ENCODE results near the gene LRRC8B. TPM values are rescaled to one million over a fixed set of nuclear protein-coding genes. Genes with fewer than 3 reads are reported as not detected.

Gene LRRC8B
- total RNA-seq, 3 donors from 2014 or later = 71.5 to 81.9 (median 73.0) TPM

- DNase-seq (peak; percentile 62), ATAC-seq (peak; percentile 44 to 49)
- no peaks in the 10 kb centered on the region for H3K36me3 Mint-ChIP-seq (ENCODE audit: insufficient read depth)
- H3K4me3 Mint-ChIP-seq = peak overlapping the region; percentile 85
- no peaks in the 10 kb centered on the region for H3K9me3 Mint-ChIP-seq
- H3K4me1 Mint-ChIP-seq (ENCODE audit: low read depth) = peaks cover 92% of the 10 kb centered on the region
- H3K27me3 Mint-ChIP-seq (ENCODE audit: low read depth) = no peaks in the 10 kb centered on the region
These were observed 83.8 kb downstream of the LRRC8B start for GRCh38 chr1:89608319-89608983.

- H3K27me3 Mint-ChIP-seq (ENCODE audit: low read depth) = no peaks in the 10 kb centered on the region
- H3K36me3 Mint-ChIP-seq (ENCODE audit: insufficient read depth) = no peaks in the 10 kb centered on the region
- DNase-seq (peak; percentile 53), ATAC-seq (peak; percentile 11)
- no peaks in the 10 kb centered on the region for H3K9me3 Mint-ChIP-seq
- H3K4me1 Mint-ChIP-seq (ENCODE audit: low read depth) = peaks cover 91% of the 10 kb centered on the region
- H3K4me3 Mint-ChIP-seq = peak overlapping the region; percentile 85
These were observed 84.5 kb downstream of the LRRC8B start for GRCh38 chr1:89608984-89609725.

GRCh38 chr1:89609781-89610456 lies 85.3 kb downstream of the LRRC8B start:
- peak overlapping the region; percentile 85 for H3K4me3 Mint-ChIP-seq
- DNase-seq (peak; percentile 20), ATAC-seq (peak in 1 of 2 donors; percentile 2)
- no peaks in the 10 kb centered on the region for H3K9me3 Mint-ChIP-seq
- peaks cover 7% of the 10 kb centered on the region for H3K36me3 Mint-ChIP-seq (ENCODE audit: insufficient read depth)
- peaks cover 91% of the 10 kb centered on the region for H3K4me1 Mint-ChIP-seq (ENCODE audit: low read depth)
- H3K27me3 Mint-ChIP-seq (ENCODE audit: low read depth) = no peaks in the 10 kb centered on the region

GRCh38 chr1:89610457-89611011 lies 85.9 kb downstream of the LRRC8B start:
- Mint-ChIP-seq H3K4me3 (peak overlapping the region; percentile 65), H3K27me3 (ENCODE audit: low read depth) (no peaks in the 10 kb centered on the region), H3K36me3 (ENCODE audit: insufficient read depth) (peaks cover 7% of the 10 kb centered on the region), H3K4me1 (ENCODE audit: low read depth) (peaks cover 86% of the 10 kb centered on the region), H3K9me3 (no peaks in the 10 kb centered on the region)
- DNase-seq (peak; percentile 22), ATAC-seq (peak; percentile 6 to 20)

- H3K9me3 Mint-ChIP-seq = no peaks in the 10 kb centered on the region
- H3K4me1 Mint-ChIP-seq (ENCODE audit: low read depth) = peaks cover 86% of the 10 kb centered on the region
- H3K4me3 Mint-ChIP-seq = peak overlapping the region; percentile 71
- ATAC-seq (peak; percentile 50 to 53), DNase-seq (no peak)
- peaks cover 11% of the 10 kb centered on the region for H3K36me3 Mint-ChIP-seq (ENCODE audit: insufficient read depth)
- H3K27me3 Mint-ChIP-seq (ENCODE audit: low read depth) = no peaks in the 10 kb centered on the region
These were observed 87.1 kb downstream of the LRRC8B start for GRCh38 chr1:89611721-89612120.

GRCh38 chr1:89613928-89614327 lies 89.3 kb downstream of the LRRC8B start:
- peaks cover 75% of the 10 kb centered on the region for H3K4me1 Mint-ChIP-seq (ENCODE audit: low read depth)

GRCh38 chr1:89615676-89616598 lies 91.3 kb downstream of the LRRC8B start:
- DNase-seq = no peak
- peaks cover 72% of the 10 kb centered on the region for H3K4me1 Mint-ChIP-seq (ENCODE audit: low read depth)
- peaks cover 34% of the 10 kb centered on the region for H3K36me3 Mint-ChIP-seq (ENCODE audit: insufficient read depth)

More at GRCh38 chr1:89613928-89614327, 89.3 kb downstream of the LRRC8B start:
- no peak for DNase-seq
- H3K27me3 Mint-ChIP-seq (ENCODE audit: low read depth) = no peaks in the 10 kb centered on the region
- peaks cover 31% of the 10 kb centered on the region for H3K36me3 Mint-ChIP-seq (ENCODE audit: insufficient read depth)
- ATAC-seq = no peak
- H3K9me3 Mint-ChIP-seq = peaks cover 15% of the 10 kb centered on the region
- peak overlapping the region; percentile 21 for H3K4me3 Mint-ChIP-seq

GRCh38 chr1:89616844-89617627 lies 92.4 kb downstream of the LRRC8B start:
- no peak for DNase-seq
- Mint-ChIP-seq H3K36me3 (ENCODE audit: insufficient read depth) (peaks cover 41% of the 10 kb centered on the region), H3K27me3 (ENCODE audit: low read depth) (no peaks in the 10 kb centered on the region), H3K9me3 (peaks cover 15% of the 10 kb centered on the region), H3K4me3 (no peak overlapping the region), H3K4me1 (ENCODE audit: low read depth) (peaks cover 69% of the 10 kb centered on the region)
- no peak for ATAC-seq

More at GRCh38 chr1:89615676-89616598, 91.3 kb downstream of the LRRC8B start:
- no peak for ATAC-seq
- Mint-ChIP-seq H3K27me3 (ENCODE audit: low read depth) (no peaks in the 10 kb centered on the region), H3K9me3 (peaks cover 15% of the 10 kb centered on the region), H3K4me3 (no peak overlapping the region)

- Mint-ChIP-seq H3K36me3 (ENCODE audit: insufficient read depth) (peaks cover 40% of the 10 kb centered on the region), H3K4me3 (peak overlapping the region; percentile 42), H3K27me3 (ENCODE audit: low read depth) (no peaks in the 10 kb centered on the region), H3K9me3 (peaks cover 15% of the 10 kb centered on the region), H3K4me1 (ENCODE audit: low read depth) (peaks cover 57% of the 10 kb centered on the region)
- DNase-seq (no peak), ATAC-seq (peak; percentile 62 to 72)
These were observed 96.0 kb downstream of the LRRC8B start for GRCh38 chr1:89620664-89621063.

- Mint-ChIP-seq H3K4me1 (ENCODE audit: low read depth) (peaks cover 59% of the 10 kb centered on the region), H3K9me3 (peaks cover 6% of the 10 kb centered on the region), H3K36me3 (ENCODE audit: insufficient read depth) (peaks cover 26% of the 10 kb centered on the region), H3K27me3 (ENCODE audit: low read depth) (no peaks in the 10 kb centered on the region), H3K4me3 (no peak overlapping the region)
- no peak for ATAC-seq
- no peak for DNase-seq
These were observed 98.3 kb downstream of the LRRC8B start for GRCh38 chr1:89622895-89623294.

GRCh38 chr1:89624314-89624713 lies 99.7 kb downstream of the LRRC8B start:
- H3K9me3 Mint-ChIP-seq = no peaks in the 10 kb centered on the region
- no peak for ATAC-seq
- H3K36me3 Mint-ChIP-seq (ENCODE audit: insufficient read depth) = peaks cover 20% of the 10 kb centered on the region
- no peaks in the 10 kb centered on the region for H3K27me3 Mint-ChIP-seq (ENCODE audit: low read depth)
- H3K4me3 Mint-ChIP-seq = no peak overlapping the region
- no peak for DNase-seq
- peaks cover 65% of the 10 kb centered on the region for H3K4me1 Mint-ChIP-seq (ENCODE audit: low read depth)

- no peak for DNase-seq
- Mint-ChIP-seq H3K4me1 (ENCODE audit: low read depth) (peaks cover 67% of the 10 kb centered on the region), H3K9me3 (no peaks in the 10 kb centered on the region), H3K27me3 (ENCODE audit: low read depth) (no peaks in the 10 kb centered on the region), H3K36me3 (ENCODE audit: insufficient read depth) (peaks cover 20% of the 10 kb centered on the region), H3K4me3 (no peak overlapping the region)
- no peak for ATAC-seq
These were observed 100.2 kb downstream of the LRRC8B start for GRCh38 chr1:89624715-89625323.
